Calu3 (cell line): Measurements from ENCODE around the gene DHX34. TPM values are rescaled to one million over a fixed set of nuclear protein-coding genes. Genes with fewer than 3 reads are reported as not detected.

Source experiments
- BruUV-seq: library from RNA; stranded (reverse); fragments of 400-500 nt; replicated peaks from 2 replicates; lab custom pipeline; 2021; lab: Mats Ljungman, UMichigan
- CTCF ChIA-PET: fragments of 300-600 bp; sonication (Branson Sonifier 250); formaldehyde crosslinking; loops from one replicate; lab custom pipeline; 2022; ENCODE audit warnings: antibody characterized with exemption; lab: Charles Lee
- DNase-seq: peaks from one replicate; pipeline ENCODE4 v3.0.0; 2022
- H3K27ac Mint-ChIP-seq: one replicate; pipeline ENCODE4 v1.8.0; 2022; ENCODE audit warnings: mixed read lengths; ENCODE audit not compliant: unreplicated experiment
- H3K27me3 Mint-ChIP-seq: one replicate; pipeline ENCODE4 v1.8.0; 2022; ENCODE audit warnings: mixed read lengths; ENCODE audit not compliant: unreplicated experiment
- H3K36me3 Mint-ChIP-seq: one replicate; pipeline ENCODE4 v1.8.0; 2022; ENCODE audit warnings: mild to moderate bottlenecking, moderate library complexity, mixed read lengths; ENCODE audit not compliant: insufficient read depth, unreplicated experiment
- H3K4me1 Mint-ChIP-seq: one replicate; pipeline ENCODE4 v1.8.0; 2022; ENCODE audit warnings: mild to moderate bottlenecking, low read depth, mixed read lengths; ENCODE audit not compliant: unreplicated experiment
- H3K4me3 Mint-ChIP-seq: one replicate; pipeline ENCODE4 v1.8.0; 2022; ENCODE audit warnings: mild to moderate bottlenecking, low read depth, moderate library complexity, mixed read lengths; ENCODE audit not compliant: unreplicated experiment
- H3K9me3 Mint-ChIP-seq: one replicate; pipeline ENCODE4 v1.8.0; 2022; ENCODE audit warnings: low read depth, mixed read lengths; ENCODE audit not compliant: unreplicated experiment
- intact Hi-C: fragments of 100-400 bp; cut with micrococcal nuclease; formaldehyde crosslinking; loops from one replicate; pipeline ENCODE4 v1.10.0; 2022; ENCODE audit not compliant: unreplicated experiment
- total RNA-seq: library from RNA; stranded (reverse); gene quantifications from 2 replicates; pipeline ENCODE4 v1.2.3, GENCODE V29; 2022
- TF ChIP-seq, protein P1 (sequence below): fragments of 200-600 bp; IDR thresholded peaks from one replicate; pipeline ENCODE4 v1.8.0; 2022; ENCODE audit warnings: antibody characterized with exemption; ENCODE audit not compliant: unreplicated experiment

DHX34 gene
- total RNA-seq, 1 experiment from 2014 or later = 51.6 TPM

DNA sequence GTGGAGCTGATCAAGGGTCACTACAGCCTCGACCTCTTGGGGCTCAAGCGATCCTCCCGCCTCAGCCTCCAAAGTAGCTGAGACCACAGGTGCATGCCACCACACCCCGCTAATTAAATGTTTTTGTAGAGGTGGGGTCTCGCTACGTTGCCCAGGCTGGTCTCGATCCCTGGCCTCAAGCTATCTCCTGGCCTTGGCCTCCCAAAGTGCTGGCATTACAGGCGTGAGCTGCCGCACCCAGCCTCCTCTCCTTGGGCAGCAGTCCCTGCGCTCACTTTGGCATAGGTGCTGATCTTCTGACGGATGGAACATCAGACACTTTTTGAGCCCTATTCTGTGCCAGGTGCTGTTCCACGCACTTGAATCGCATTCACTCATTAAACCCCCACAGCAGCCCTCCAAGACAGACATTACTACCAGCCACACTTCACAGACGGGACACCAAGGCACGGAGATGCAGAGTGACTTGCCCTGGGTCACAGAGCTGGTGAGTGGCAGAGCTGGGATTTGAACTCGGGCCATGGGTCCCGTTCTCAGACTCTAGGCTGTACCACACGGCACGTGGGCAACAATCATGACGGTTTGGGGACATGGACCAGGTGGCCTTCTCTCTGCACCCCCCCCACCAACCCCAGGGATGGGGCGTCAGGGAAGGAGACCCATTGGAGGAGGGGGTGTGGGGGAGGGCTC, 67.0 kb downstream of the DHX34 start:
- CTCF ChIA-PET = interaction anchor here (2.9 kb wide), 1 partner anchor 12 kb away, joined by 15 read pairs; no protein-coding TSS in a partner anchor
- Mint-ChIP-seq H3K4me1 (peaks cover 24% of the 10 kb centered on the region), H3K4me3 (no peak overlapping the region), H3K27me3 (peaks cover 100% of the 10 kb centered on the region), H3K27ac (no peak overlapping the region), H3K9me3 (no peaks in the 10 kb centered on the region), H3K36me3 (peaks cover 12% of the 10 kb centered on the region)
- BruUV-seq = no TSS peak
- no peak for DNase-seq
- TF ChIP-seq, protein P1, sequence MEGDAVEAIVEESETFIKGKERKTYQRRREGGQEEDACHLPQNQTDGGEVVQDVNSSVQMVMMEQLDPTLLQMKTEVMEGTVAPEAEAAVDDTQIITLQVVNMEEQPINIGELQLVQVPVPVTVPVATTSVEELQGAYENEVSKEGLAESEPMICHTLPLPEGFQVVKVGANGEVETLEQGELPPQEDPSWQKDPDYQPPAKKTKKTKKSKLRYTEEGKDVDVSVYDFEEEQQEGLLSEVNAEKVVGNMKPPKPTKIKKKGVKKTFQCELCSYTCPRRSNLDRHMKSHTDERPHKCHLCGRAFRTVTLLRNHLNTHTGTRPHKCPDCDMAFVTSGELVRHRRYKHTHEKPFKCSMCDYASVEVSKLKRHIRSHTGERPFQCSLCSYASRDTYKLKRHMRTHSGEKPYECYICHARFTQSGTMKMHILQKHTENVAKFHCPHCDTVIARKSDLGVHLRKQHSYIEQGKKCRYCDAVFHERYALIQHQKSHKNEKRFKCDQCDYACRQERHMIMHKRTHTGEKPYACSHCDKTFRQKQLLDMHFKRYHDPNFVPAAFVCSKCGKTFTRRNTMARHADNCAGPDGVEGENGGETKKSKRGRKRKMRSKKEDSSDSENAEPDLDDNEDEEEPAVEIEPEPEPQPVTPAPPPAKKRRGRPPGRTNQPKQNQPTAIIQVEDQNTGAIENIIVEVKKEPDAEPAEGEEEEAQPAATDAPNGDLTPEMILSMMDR = no peak
- intact Hi-C loops = no loop called here

DNA sequence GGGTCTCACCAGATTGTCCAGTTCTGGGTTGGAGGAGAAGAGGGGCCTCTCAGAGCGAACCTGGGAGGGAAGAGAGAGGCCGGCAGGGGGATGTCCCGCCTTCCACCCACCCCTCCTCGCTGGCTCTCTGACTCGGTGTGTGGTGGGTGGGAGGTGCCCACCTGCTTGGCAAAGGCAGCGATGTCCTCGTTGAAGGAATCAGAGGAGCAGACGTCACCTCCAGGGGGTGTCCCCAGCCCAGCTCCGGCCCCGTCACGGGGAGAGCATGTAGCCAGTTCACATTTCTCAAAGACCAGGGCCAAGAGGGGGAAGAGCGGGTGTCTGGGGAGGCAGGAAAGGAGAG, 67.5 kb downstream of the DHX34 start:
- H3K4me1 Mint-ChIP-seq = peaks cover 30% of the 10 kb centered on the region
- no peak overlapping the region for H3K4me3 Mint-ChIP-seq
- H3K36me3 Mint-ChIP-seq = peaks cover 12% of the 10 kb centered on the region
- H3K9me3 Mint-ChIP-seq = no peaks in the 10 kb centered on the region
- CTCF ChIA-PET = interaction anchor here (0.6 kb wide), 1 partner anchor 107 kb away, joined by 4 read pairs; the partner anchor contains the start of gene C5AR1
- intact Hi-C loops = no loop called here
- no peak for DNase-seq
- peaks cover 100% of the 10 kb centered on the region for H3K27me3 Mint-ChIP-seq
- TF ChIP-seq, protein P1 = no peak
- no peak overlapping the region for H3K27ac Mint-ChIP-seq
- BruUV-seq = no TSS peak

DNA sequence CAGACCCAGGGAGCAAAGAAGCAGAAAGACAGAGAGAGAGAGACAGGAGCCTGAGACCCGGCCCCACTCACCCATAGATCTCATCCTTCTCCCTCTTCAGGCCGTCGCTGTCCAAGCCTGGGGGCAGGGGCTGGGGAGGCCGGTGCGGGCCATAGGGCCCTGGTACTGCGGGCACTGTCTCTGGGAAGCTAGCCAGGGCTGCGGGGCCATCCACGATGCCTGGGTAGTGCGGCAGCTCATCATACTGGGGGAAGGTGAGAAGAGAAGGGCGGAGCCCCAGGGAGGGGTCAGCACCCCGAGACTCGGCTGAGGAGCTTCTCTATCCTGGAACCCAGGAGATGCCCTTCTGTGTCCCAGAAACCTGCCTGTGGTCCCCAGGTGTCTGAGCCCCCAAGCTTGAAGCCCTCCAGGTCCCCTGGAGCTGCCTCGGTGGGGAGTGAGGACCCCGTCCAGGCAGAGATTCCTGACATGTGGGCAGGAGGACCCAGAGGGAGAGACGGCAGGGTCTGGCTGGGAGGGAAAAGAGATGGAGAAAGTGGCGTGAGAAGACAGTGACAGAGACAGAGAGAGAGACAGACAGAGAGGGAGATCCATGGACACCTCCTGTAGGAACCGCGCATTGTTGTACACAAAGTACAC, 68.1 kb downstream of the DHX34 start:
- Mint-ChIP-seq H3K9me3 (no peaks in the 10 kb centered on the region), H3K4me3 (no peak overlapping the region), H3K36me3 (peaks cover 12% of the 10 kb centered on the region), H3K27me3 (peaks cover 100% of the 10 kb centered on the region), H3K4me1 (peaks cover 36% of the 10 kb centered on the region), H3K27ac (no peak overlapping the region)
- TF ChIP-seq, protein P1 = no peak
- intact Hi-C loops = no loop called here
- no peak for DNase-seq
- no TSS peak for BruUV-seq
- CTCF ChIA-PET = interaction anchor here (0.6 kb wide), 1 partner anchor 108 kb away, joined by 4 read pairs; the partner anchor contains the start of gene C5AR1

DNA sequence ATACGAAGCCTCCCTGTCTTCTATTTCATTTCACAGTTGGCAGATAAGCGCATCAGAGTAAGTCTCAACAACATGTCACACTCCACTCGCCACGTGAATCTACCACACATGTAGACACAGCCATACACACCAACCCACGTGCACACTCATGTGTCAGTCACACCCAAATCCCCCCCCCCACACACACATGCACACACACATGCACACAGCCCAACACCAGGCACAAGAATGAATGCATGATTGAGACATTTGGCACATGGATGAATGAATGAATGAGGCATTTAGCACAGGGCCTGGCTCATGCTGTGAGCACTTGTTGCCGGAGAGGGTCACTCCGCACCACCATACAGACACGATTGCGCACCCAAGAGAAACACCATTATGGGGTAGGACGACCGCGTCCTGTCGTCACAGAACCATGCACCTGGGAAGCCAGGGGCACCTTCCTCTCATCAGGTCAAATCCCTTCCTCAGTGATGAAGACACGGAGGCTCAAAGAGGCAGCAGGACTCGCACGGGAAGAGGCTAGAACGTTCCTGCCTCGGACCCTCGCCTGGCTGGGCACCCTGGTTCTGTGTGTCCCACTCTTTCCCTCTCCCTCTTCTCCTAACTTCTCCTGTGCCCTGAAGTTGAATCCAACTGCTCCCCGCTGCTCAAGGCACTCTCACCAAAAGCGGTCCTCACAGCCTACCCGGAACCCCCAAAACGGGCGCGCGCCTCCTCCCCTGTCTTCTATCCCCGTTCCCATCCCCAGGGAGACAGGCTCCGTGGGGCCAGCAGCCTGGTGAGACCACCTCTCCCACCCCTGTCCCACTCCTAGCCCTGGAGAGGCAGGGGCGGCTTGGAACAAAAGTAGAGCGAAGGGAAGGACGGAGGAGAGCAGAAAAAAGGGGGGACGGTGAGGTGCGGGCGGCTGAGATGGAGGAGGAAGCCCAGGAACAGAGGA, 68.9 kb downstream of the DHX34 start:
- no peak overlapping the region for H3K27ac Mint-ChIP-seq
- DNase-seq = no peak
- CTCF ChIA-PET = no interaction called here
- peak overlapping the region; percentile 1 for H3K4me3 Mint-ChIP-seq
- TF ChIP-seq, protein P1 = no peak
- BruUV-seq = no TSS peak
- peaks cover 44% of the 10 kb centered on the region for H3K4me1 Mint-ChIP-seq
- no peaks in the 10 kb centered on the region for H3K9me3 Mint-ChIP-seq
- intact Hi-C loops = no loop called here
- H3K36me3 Mint-ChIP-seq = peaks cover 12% of the 10 kb centered on the region
- peaks cover 100% of the 10 kb centered on the region for H3K27me3 Mint-ChIP-seq
